NOMO-1 (cell line): Measurements from ENCODE around the gene FOXP1.

Source experiments
- DNase-seq, 2 experiments: peaks; one replicate each; lab custom pipeline; 2025; ENCODE audit not compliant: unreplicated experiment in 2 of 2; lab: John Stamatoyannopoulos, UW

The FOXP1 gene

GRCh38 chr3:71140477-71140876 is 443.1 kb downstream of the FOXP1 start:
- no peak for DNase-seq

DNA sequence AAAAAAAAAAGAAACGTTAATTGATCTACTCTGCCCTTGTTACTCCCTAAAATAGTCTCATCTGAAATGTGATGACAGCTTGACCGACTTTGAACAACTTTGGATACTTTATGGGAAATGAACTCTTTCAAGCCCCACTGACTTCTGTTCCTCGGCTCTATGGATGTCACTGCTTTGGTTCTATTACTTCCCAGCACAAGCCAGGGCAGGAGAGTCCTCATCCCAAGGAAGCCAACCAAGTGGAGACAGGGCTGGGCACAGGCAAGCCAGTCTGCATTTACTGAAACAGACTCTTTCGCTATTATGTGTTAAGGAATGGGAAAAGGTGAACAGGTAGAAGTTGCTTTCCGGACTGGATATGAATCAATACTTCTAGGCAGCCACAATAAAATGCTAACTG is 444.0 kb downstream of the FOXP1 start:
- no peak for DNase-seq

DNA sequence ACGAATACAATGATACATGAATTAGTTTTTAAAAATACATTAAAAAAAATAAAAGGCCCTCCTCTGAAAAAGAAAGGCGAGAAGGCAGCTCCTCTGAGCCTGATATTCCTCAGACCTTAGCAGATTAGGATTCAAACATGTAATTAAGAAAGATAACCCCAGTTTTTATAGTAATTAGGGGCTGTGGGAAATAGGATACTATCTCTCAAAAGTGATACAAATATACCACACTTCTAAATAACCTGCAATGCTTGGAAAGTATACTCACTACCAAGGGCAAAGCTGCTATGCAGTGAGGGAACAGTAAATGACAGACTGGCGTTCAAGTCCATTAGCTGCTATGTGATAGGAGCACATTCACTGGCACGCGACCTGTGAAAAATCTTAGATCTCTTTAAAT is 445.1 kb downstream of the FOXP1 start:
- no peak for DNase-seq

- DNase-seq, result no peak
Measured at GRCh38 chr3:71136276-71136675, 447.3 kb downstream of the FOXP1 start.

GRCh38 chr3:71135373-71136088 is 448.0 kb downstream of the FOXP1 start:
- no peak for DNase-seq

GRCh38 chr3:71134521-71134920 is 449.0 kb downstream of the FOXP1 start:
- DNase-seq, result no peak

DNA sequence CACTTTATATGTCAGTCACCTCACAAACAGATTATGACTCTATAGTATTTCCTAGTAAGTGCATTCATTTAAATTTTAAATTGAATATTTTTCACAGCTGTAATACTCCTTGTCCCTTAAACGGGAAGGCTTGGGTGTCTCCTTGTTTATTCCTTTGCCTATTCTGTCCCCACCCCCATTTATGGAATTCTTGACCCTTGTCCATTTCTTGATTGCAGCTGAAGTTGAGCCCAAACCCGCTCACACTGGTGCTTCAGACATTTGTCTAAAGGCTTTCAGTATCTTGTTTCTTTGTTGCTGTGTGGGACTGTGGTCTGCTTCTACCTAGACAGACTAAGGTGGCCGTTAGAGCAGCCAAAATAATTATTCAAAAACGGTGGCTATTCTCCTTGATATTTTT is 449.7 kb downstream of the FOXP1 start:
- DNase-seq, result no peak

DNA sequence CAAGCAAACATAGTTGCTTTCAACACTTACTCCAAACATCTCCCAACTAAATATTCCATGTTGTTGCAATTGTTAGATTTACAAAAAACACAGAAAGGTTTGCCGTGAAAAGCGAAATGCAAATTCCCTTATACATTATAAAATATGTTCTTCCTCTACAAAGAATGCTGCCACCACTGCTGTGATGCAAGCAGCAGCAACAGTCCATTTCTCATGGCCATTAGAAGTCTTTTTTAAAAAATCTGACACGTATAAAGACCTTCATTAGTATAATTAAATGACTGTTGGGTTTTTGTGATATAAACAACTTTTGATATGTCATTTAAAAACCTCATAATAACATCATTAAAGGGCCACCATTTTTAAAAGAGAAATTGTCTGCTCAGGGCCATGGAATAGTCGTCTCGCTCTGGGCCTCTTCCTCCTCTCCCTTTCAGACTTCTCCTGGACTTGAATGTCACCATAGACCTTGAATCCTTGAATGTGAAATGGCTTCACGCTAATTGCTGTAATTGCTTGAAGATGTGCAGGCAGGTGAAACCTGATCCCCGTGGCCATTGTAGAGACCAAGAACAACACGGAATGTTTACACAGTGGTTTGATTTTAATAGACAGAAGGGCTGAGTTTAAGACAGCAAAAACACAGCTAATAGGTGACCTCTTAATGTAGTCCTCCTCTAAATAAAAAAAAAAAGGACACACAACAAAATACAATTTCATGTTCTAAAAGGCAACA is 450.4 kb downstream of the FOXP1 start:
- no peak for DNase-seq

GRCh38 chr3:71131375-71132314 is 451.9 kb downstream of the FOXP1 start:
- DNase-seq, result no peak

DNA sequence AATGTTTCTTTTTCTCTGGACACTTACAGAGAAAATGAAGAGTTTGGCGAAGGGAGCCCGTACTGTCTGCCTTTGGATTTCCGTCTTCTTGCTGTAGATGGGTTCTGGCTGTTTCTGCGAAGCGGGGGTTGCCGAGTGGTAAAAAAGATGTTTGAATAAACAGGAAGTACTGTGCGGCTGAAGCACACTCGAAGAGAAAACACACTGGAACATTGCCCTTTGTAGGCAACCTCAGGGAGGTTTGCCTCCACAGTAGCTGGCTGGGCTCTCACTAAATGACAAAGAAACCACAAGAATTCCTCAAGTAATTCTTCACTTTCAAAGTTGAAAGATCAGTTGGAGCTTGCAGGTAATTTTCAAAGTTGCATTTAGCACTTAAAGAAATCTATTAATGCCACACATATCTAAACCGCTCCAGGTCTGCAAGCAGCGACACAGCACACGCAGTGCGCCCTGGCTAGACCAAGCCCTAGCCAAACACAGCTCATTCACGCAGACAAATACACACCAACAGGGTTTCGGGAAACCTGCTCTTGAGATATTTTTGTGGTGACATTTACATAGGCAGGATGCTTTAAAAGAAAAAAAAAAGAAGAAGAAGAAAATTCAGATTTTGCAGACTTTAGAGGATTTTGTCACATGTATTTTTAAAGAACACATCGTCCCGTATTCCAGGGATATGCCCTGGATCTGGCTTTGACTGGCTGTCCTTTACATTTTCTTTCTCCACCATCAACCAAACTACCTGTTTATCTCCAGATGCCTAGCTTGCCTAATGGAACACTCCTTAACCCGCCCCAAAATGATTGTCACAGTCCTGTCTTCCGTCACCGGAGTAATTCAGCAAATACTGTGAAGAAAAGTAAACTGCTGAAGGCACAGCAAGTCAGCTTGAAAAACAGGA is 452.8 kb downstream of the FOXP1 start:
- no peak for DNase-seq

- no peak for DNase-seq
Measured at GRCh38 chr3:71129611-71130431, 453.7 kb downstream of the FOXP1 start.

DNA sequence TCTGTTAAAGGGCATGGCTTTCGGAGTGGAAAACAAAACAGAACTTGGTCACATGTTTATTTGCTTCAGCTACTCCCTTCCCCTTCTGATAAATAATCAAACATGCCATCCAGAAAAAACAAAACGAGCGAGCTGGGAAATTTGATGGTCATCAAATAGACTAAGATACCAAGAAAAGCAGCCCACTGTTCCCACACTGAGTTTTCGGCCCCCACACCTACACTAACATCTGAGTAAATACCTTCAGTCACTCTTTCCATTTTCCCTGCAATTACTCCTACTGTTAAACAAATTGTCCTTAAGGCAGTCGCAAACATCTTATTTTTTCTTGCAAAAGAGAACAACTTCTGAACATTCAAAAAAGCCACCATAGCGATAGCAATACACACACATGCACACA is 454.6 kb downstream of the FOXP1 start:
- DNase-seq, result no peak

DNA sequence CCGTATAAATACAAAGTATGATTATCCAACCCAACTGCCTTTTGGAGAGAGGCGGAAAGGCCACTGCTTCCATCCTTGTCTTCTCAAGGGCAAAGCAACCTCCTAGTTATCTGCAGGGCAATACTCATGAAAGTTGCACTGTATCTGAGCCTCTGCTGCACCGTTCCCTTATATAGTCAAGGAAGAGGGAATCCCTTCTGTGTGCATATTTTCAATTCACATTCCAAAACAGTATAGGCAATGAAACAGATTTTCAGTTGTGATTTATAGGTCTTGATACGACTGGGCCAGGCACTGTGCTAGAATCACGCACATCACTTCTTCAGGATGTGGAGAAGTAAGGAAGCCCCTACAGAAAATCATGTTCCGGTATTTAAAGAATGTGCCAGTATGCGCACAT is 455.7 kb downstream of the FOXP1 start:
- DNase-seq, result no peak

- no peak for DNase-seq
Measured at GRCh38 chr3:71127052-71127831, 456.3 kb downstream of the FOXP1 start.

DNA sequence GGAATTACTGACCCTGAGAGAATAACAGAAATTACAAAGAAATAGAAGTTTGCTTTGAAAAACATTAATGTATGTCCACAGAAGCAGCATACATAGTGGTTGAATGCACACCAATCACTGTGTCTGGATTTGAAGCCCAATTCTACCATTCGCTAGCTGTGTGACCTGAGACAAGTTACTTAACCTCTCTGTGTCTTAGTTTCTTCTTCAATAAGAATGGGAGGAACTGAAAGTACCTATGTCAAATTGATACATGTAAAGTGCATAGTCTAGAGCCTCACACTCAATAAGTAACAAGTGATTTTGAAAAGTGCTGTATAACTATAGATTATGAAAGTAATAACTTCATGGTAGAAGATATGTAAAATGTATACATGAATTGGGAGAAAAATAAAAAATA is 457.8 kb downstream of the FOXP1 start:
- DNase-seq, result no peak

GRCh38 chr3:71124048-71124447 is 459.5 kb downstream of the FOXP1 start:
- DNase-seq, result no peak

- no peak for DNase-seq
Measured at GRCh38 chr3:71122641-71123040, 460.9 kb downstream of the FOXP1 start.

- DNase-seq, result no peak
Measured at GRCh38 chr3:71121429-71122167, 461.9 kb downstream of the FOXP1 start.
